Panc1 (cell line): ENCODE measurements around the gene KRT10.

Experiments
- POLR2AphosphoS5 ChIP-seq: IDR thresholded peaks from 2 replicates; pipeline ENCODE4 v1.6.1; 2012; ENCODE audit warnings: mild to moderate bottlenecking, low read depth, low read length, moderate library complexity
- TF ChIP-seq, protein P1 (sequence below): fragments of 450-650 bp; IDR thresholded peaks from 2 replicates; pipeline ENCODE4 v1.5.1; 2017; ENCODE audit warnings: mild to moderate bottlenecking

- TF ChIP-seq, protein P1, sequence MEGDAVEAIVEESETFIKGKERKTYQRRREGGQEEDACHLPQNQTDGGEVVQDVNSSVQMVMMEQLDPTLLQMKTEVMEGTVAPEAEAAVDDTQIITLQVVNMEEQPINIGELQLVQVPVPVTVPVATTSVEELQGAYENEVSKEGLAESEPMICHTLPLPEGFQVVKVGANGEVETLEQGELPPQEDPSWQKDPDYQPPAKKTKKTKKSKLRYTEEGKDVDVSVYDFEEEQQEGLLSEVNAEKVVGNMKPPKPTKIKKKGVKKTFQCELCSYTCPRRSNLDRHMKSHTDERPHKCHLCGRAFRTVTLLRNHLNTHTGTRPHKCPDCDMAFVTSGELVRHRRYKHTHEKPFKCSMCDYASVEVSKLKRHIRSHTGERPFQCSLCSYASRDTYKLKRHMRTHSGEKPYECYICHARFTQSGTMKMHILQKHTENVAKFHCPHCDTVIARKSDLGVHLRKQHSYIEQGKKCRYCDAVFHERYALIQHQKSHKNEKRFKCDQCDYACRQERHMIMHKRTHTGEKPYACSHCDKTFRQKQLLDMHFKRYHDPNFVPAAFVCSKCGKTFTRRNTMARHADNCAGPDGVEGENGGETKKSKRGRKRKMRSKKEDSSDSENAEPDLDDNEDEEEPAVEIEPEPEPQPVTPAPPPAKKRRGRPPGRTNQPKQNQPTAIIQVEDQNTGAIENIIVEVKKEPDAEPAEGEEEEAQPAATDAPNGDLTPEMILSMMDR: no peak
- no peak for TF ChIP-seq POLR2AphosphoS5
Measured at GRCh38 chr17:40857535-40857934, 35.1 kb upstream of the KRT10 start.
